T-cell (primary cell): ENCODE results near the gene GABRG3. TPM values are rescaled to one million over a fixed set of nuclear protein-coding genes. Genes with fewer than 3 reads are reported as not detected.

Experiments
- ATAC-seq, 4 experiments: fragments of 200-7000 bp in 3 of 4; fragments of 150-1000 bp in 1 of 4; cut with Tn5 transposase; replicated peaks in 1 of 4; 1 replicate in 3 of 4; 2 replicates in 1 of 4; pipeline ENCODE4 v1.10.0; 2021; ENCODE audit warnings: moderate library complexity in 3 of 4, mild to moderate bottlenecking in 2 of 4, moderate number of reproducible peaks in 1 of 4
- CTCF ChIA-PET, 2 donors: fragments of 300-600 bp; sonication (Branson Sonifier 250); formaldehyde crosslinking; loops; one replicate each; lab custom pipeline; 2022; ENCODE audit warnings: antibody characterized with exemption in 2 of 2; lab: Charles Lee
- POLR2A ChIA-PET, 2 donors: fragments of 300-600 bp; sonication (Branson Sonifier 250); formaldehyde crosslinking; loops; one replicate each; lab custom pipeline; 2022; ENCODE audit warnings: antibody characterized with exemption in 2 of 2; lab: Charles Lee
- DNase-seq, 35 experiments: peaks; one replicate each; pipeline versions ENCODE4 v3.0.0 to v3.0.0-alpha.2; 2013 to 2023
- H3K27ac ChIP-seq: one replicate; pipeline ENCODE4 v1.5.1; 2013; ENCODE audit warnings: low read length
- H3K27me3 ChIP-seq, 2 experiments: replicated peaks in 1 of 2; 1 replicate in 1 of 2; 2 replicates in 1 of 2; pipeline versions ENCODE4 v1.6.1 to v1.7.0; 2013; ENCODE audit warnings: low read length in 1 of 2, mixed read lengths in 1 of 2; ENCODE audit not compliant: control insufficient read depth in 2 of 2, insufficient read depth in 2 of 2; ENCODE audit errors: extremely low read depth in 1 of 2
- H3K36me3 ChIP-seq, 2 donors: 1 replicate in 1 of 2; 2 replicates in 1 of 2; pipeline versions ENCODE4 v1.6.1 to v1.7.0; 2013; ENCODE audit warnings: low read length in 1 of 2; ENCODE audit not compliant: control insufficient read depth in 2 of 2, insufficient read depth in 1 of 2; ENCODE audit errors: extremely low read depth in 1 of 2
- H3K4me1 ChIP-seq, 2 experiments: 1 replicate in 1 of 2; 2 replicates in 1 of 2; pipeline versions ENCODE4 v1.6.1 to v1.7.0; 2013; ENCODE audit warnings: low read length in 2 of 2, mixed read lengths in 1 of 2; ENCODE audit not compliant: insufficient read depth in 2 of 2, control insufficient read depth in 1 of 2; ENCODE audit errors: extremely low read depth in 1 of 2
- H3K4me3 ChIP-seq, 2 donors: 1 replicate in 1 of 2; 2 replicates in 1 of 2; pipeline versions ENCODE4 v1.5.1 to v1.7.0; 2013; ENCODE audit warnings: mild to moderate bottlenecking in 2 of 2, low read length in 1 of 2, moderate library complexity in 1 of 2; ENCODE audit not compliant: control insufficient read depth in 1 of 2; ENCODE audit errors: extremely low read depth in 1 of 2
- H3K9me3 ChIP-seq: 2 replicates; pipeline ENCODE4 v1.7.0; 2013
- H3K27ac Mint-ChIP-seq, 2 donors: one replicate each; pipeline ENCODE4 v1.8.0; 2020 to 2021; ENCODE audit warnings: mild to moderate bottlenecking in 2 of 2, mixed read lengths in 2 of 2
- H3K27me3 Mint-ChIP-seq, 2 donors: one replicate each; pipeline ENCODE4 v1.8.0; 2021 to 2022; ENCODE audit warnings: mixed read lengths in 2 of 2
- H3K36me3 Mint-ChIP-seq: one replicate; pipeline ENCODE4 v1.8.0; 2021; ENCODE audit warnings: mixed read lengths
- H3K4me1 Mint-ChIP-seq, 3 donors: one replicate each; pipeline ENCODE4 v1.8.0; 2020 to 2022; ENCODE audit warnings: mixed read lengths in 3 of 3, mild to moderate bottlenecking in 1 of 3
- H3K4me3 Mint-ChIP-seq, 3 donors: one replicate each; pipeline ENCODE4 v1.8.0; 2020 to 2022; ENCODE audit warnings: mild to moderate bottlenecking in 3 of 3, mixed read lengths in 3 of 3, moderate library complexity in 3 of 3
- H3K9me3 Mint-ChIP-seq, 3 donors: one replicate each; pipeline ENCODE4 v1.8.0; 2020 to 2022; ENCODE audit warnings: mixed read lengths in 3 of 3
- WGBS: methylation state at CpG from one replicate; pipeline ENCODE4 v1.1.5; 2013; ENCODE audit warnings: missing lambda C conversion rate; ENCODE audit not compliant: insufficient coverage; 5-methylcytosine and 5-hydroxymethylcytosine counted together
- total RNA-seq, 35 experiments: library from RNA in 6 of 35; stranded (reverse) in 6 of 35; fragments of 120-200 nt in 1 of 35; gene quantifications; one replicate each; pipeline versions ENCODE4 v1.2.1 to v1.2.4 and lab custom pipeline; 2013 to 2026

Gene GABRG3
- total RNA-seq, 5 donors from 2014 or later (not counting 1 experiment from before 2014, with no cell fraction given), result not detected

DNA sequence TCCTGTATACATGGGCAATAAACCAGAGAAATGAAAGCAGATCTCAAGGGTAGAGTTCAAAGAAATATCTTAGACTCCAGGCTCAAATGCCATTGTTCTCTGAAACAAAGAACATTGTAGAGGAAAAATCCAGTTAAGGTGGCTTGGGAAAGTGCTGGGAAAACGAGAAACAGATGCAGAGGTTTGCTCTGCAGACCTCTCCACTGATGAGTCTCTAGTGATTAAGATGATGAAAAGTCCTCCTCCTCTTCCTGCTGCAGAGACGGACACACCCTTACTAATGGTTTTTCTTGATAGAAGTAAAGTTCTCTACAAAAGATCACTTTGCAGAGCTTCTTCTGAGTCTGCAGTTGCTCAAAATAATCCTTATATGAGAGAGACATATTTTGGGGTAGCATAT lies 264.7 kb downstream of the GABRG3 start:
- no CpG with 5 or more reads among the region's 2 CpGs for WGBS
- no peaks in the 10 kb centered on the region for H3K9me3 ChIP-seq
- ChIA-PET POLR2A (no interaction called here), CTCF (no interaction called here)
- no peak overlapping the region for H3K27ac ChIP-seq
- DNase-seq (no peak), ATAC-seq (no peak)
- no peak overlapping the region for H3K4me3 ChIP-seq
- Mint-ChIP-seq H3K9me3 (peaks cover 0 to 9% (median 9%) of the 10 kb centered on the region in 3 donors), H3K27me3 (no peaks in the 10 kb centered on the region), H3K4me1 (no peaks in the 10 kb centered on the region), H3K36me3 (no peaks in the 10 kb centered on the region), H3K27ac (no peak overlapping the region), H3K4me3 (no peak overlapping the region)
- H3K27me3 ChIP-seq, result no peaks in the 10 kb centered on the region
- H3K36me3 ChIP-seq, result no peaks in the 10 kb centered on the region
- H3K4me1 ChIP-seq, result no peaks in the 10 kb centered on the region

DNA sequence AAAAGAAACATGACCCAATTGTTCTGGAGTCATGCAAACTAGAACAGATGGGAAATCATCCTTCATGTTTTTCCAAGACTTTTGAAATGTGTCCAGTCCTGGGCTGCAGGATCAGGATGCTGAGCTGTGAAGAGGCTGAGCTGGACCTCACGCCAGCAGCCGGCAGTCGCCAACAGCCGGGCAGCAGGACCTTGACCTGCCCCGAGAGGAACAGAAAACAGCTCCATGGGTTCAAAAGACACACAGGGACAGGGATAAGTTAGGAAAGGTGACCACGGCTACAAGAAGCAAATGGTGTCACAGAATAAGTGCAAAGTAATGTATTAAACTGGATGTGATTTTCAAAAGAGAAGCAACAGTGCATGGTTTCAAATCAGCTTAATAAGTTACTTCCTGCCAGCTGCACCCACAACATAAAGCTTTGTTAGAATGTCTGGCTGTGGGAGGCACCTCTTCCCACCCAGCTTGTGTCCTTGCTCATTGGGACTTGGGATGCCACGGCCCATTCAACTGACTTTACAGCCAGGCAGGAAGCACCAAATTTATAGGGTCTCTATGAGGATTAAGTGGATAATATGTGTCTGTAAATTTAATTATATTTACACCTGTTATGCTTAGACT lies 266.4 kb downstream of the GABRG3 start:
- no peaks in the 10 kb centered on the region for H3K27me3 ChIP-seq
- H3K4me1 ChIP-seq, result no peaks in the 10 kb centered on the region
- ChIA-PET CTCF (no interaction called here), POLR2A (no interaction called here)
- WGBS, result 78% methylated on average over 5 of the region's 7 CpGs
- ATAC-seq (no peak), DNase-seq (no peak)
- no peak overlapping the region for H3K4me3 ChIP-seq
- no peaks in the 10 kb centered on the region for H3K36me3 Mint-ChIP-seq
- no peaks in the 10 kb centered on the region for H3K27me3 Mint-ChIP-seq
- H3K36me3 ChIP-seq, result no peaks in the 10 kb centered on the region
- H3K9me3 ChIP-seq, result no peaks in the 10 kb centered on the region
- H3K9me3 Mint-ChIP-seq, result peaks cover 0 to 9% (median 9%) of the 10 kb centered on the region in 3 donors
- H3K4me1 Mint-ChIP-seq, result no peaks in the 10 kb centered on the region
- no peak overlapping the region for H3K4me3 Mint-ChIP-seq
- H3K27ac ChIP-seq, result no peak overlapping the region
- no peak overlapping the region for H3K27ac Mint-ChIP-seq

DNA sequence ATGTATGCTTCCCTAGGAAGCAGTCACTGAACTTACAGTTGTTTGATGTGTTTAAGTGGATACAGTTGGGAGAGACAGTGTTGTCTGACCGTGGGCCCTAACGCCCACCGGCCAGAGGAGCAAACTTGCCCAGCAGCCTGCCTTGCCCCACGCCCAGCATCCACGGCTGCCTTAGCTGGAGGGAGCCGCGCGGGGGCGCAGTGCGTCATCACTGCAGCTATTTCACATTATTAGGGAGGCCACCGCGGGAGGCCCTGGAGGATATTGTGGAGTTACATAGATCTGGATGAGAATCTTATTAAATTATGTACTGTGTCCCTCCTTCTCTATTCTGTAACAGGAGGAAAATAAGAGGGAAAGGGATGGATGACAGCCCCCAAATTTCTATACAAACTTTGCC lies 267.2 kb downstream of the GABRG3 start:
- Histone ChIP-seq H3K27me3 (no peaks in the 10 kb centered on the region), H3K36me3 (no peaks in the 10 kb centered on the region), H3K27ac (no peak overlapping the region), H3K4me3 (no peak overlapping the region), H3K9me3 (no peaks in the 10 kb centered on the region), H3K4me1 (no peaks in the 10 kb centered on the region)
- no peak for DNase-seq
- ChIA-PET POLR2A (no interaction called here), CTCF (no interaction called here)
- H3K36me3 Mint-ChIP-seq, result no peaks in the 10 kb centered on the region
- H3K9me3 Mint-ChIP-seq, result peaks cover 3 to 11% (median 11%) of the 10 kb centered on the region in 3 donors
- WGBS, result 80% methylated on average over 3 of the region's 12 CpGs
- no peak overlapping the region for H3K27ac Mint-ChIP-seq
- H3K4me1 Mint-ChIP-seq, result no peaks in the 10 kb centered on the region
- no peak for ATAC-seq
- no peaks in the 10 kb centered on the region for H3K27me3 Mint-ChIP-seq
- H3K4me3 Mint-ChIP-seq, result no peak overlapping the region

DNA sequence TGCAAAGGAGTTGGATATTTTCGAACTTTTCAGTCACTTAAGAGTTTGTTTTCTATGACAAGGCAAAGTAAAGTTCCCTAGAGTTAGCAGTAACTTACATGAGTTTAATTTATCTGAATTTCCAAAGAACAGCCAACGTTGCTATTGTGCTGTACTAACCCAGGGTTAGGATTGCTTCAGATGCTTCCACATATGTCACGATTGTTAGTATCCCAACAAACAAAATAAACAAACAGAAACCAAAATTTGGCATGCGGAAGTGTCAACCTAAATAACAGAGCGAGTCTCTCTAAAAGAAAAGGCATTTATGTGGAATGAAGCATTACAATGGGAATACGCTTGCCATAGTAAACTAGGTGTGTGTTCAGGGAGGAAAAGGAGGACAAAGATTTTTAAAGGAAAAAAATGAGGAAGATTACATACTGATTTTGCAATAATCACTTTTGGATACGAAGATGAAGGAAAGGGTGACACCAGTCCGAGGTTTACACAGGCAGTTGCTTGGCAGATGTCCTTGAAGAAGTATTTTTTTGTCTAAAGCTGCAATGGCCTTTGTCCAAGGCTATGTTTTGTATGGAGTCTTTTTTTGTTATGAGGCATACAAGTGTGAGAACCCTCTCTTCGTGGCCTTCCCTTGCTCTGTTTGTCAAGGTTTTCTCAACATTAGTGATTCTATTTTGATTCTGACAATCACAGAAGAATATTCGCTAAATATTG lies 267.9 kb downstream of the GABRG3 start:
- no peak overlapping the region for H3K27ac Mint-ChIP-seq
- no peaks in the 10 kb centered on the region for H3K27me3 ChIP-seq
- H3K27me3 Mint-ChIP-seq, result no peaks in the 10 kb centered on the region
- H3K9me3 Mint-ChIP-seq, result peaks cover 4 to 13% (median 12%) of the 10 kb centered on the region in 3 donors
- ChIA-PET POLR2A (no interaction called here), CTCF (no interaction called here)
- no peaks in the 10 kb centered on the region for H3K9me3 ChIP-seq
- H3K36me3 ChIP-seq, result no peaks in the 10 kb centered on the region
- H3K4me3 Mint-ChIP-seq, result no peak overlapping the region
- DNase-seq, result no peak
- no peaks in the 10 kb centered on the region for H3K4me1 ChIP-seq
- no peaks in the 10 kb centered on the region for H3K36me3 Mint-ChIP-seq
- no peaks in the 10 kb centered on the region for H3K4me1 Mint-ChIP-seq
- H3K4me3 ChIP-seq, result no peak overlapping the region
- H3K27ac ChIP-seq, result no peak overlapping the region
- ATAC-seq, result no peak
- WGBS, result 68% methylated on average over 3 of the region's 10 CpGs

DNA sequence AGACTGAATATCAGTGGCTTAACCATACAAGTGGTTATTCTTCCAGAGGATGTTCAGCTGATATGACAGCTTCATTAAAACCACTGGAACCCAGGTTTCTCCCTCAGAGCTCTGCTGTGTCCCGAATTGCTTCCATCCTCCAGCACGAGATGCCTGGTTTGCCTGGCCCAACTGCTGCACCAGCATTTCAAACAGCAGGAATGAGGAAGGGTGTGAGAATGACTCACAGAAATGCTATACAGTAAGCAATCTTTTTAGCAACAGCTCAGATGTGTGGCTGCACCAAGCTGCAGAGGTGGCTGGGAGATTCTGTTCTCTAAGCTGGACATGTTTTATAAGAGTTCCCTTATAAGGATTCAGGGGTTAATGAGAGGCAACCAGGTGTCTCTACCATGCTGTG lies 271.0 kb downstream of the GABRG3 start:
- Histone ChIP-seq H3K27me3 (no peaks in the 10 kb centered on the region), H3K9me3 (no peaks in the 10 kb centered on the region), H3K27ac (no peak overlapping the region), H3K36me3 (no peaks in the 10 kb centered on the region), H3K4me3 (no peak overlapping the region), H3K4me1 (no peaks in the 10 kb centered on the region)
- Mint-ChIP-seq H3K27ac (no peak overlapping the region), H3K4me1 (no peaks in the 10 kb centered on the region), H3K36me3 (no peaks in the 10 kb centered on the region), H3K27me3 (no peaks in the 10 kb centered on the region), H3K9me3 (peaks cover 4 to 13% (median 6%) of the 10 kb centered on the region in 3 donors), H3K4me3 (no peak overlapping the region)
- 100% methylated on average over 1 of the region's 2 CpGs for WGBS
- ChIA-PET CTCF (no interaction called here), POLR2A (no interaction called here)
- DNase-seq (no peak), ATAC-seq (no peak)

DNA sequence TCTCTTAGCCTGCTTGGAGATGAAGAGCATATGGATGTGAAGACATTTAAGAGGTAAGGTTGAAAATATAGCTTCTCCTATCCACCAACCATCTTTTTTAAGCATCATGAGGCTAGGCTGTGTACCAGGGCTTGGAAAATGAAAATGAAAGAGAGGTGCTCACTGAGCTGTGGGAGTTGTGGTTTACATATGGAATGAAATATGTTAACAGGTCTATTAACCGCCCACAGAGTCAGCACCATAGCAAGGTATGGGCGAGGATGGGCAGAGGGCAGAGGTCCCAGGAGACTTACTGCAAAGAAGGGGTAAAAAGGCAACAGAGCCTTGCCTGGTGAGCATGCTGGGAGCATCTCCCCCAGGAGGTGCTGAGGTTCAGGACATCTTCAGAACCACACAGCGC lies 273.1 kb downstream of the GABRG3 start:
- no peak overlapping the region for H3K4me3 Mint-ChIP-seq
- POLR2A ChIA-PET, result no interaction called here
- WGBS, result 100% methylated on average over 1 of the region's 3 CpGs
- no peak overlapping the region for H3K27ac Mint-ChIP-seq
- no peak overlapping the region for H3K4me3 ChIP-seq
- no peak for ATAC-seq
- H3K27me3 Mint-ChIP-seq, result no peaks in the 10 kb centered on the region
- CTCF ChIA-PET, result no interaction called here
- no peaks in the 10 kb centered on the region for H3K4me1 ChIP-seq
- no peaks in the 10 kb centered on the region for H3K4me1 Mint-ChIP-seq
- no peaks in the 10 kb centered on the region for H3K27me3 ChIP-seq
- H3K36me3 Mint-ChIP-seq, result no peaks in the 10 kb centered on the region
- DNase-seq, result no peak
- H3K27ac ChIP-seq, result no peak overlapping the region
- H3K9me3 Mint-ChIP-seq, result peaks cover 4% of the 10 kb centered on the region in 3 donors
- H3K9me3 ChIP-seq, result no peaks in the 10 kb centered on the region
- H3K36me3 ChIP-seq, result no peaks in the 10 kb centered on the region
